H1 (cell line): Measurements from ENCODE around the gene SLIT3. TPM values are rescaled to one million over a fixed set of nuclear protein-coding genes. Genes with fewer than 3 reads are reported as not detected.

Experiments
- CTCF ChIA-PET: fragments of 300-600 bp; sonication (Branson Sonifier 250); formaldehyde crosslinking; loops from one replicate; lab custom pipeline; 2021; ENCODE audit not compliant: partially characterized antibody; lab: Charles Lee
- POLR2A ChIA-PET: fragments of 300-600 bp; sonication (Branson Sonifier 250); formaldehyde crosslinking; loops from one replicate; lab custom pipeline; 2021; ENCODE audit warnings: inconsistent platforms; ENCODE audit not compliant: partially characterized antibody; lab: Charles Lee
- DNase-seq, 2 experiments: peaks; one replicate each; pipeline versions ENCODE4 v3.0.0 to v3.0.0-alpha.2; 2010 to 2022; ENCODE audit warnings: low spot score in 2 of 2, low read depth in 1 of 2, mixed read lengths in 1 of 2
- FAIRE-seq: peaks from 2 replicates; lab custom pipeline; 2011; peaks lifted over from hg19 to GRCh38; lab: Jason Lieb, UNC
- H2AFZ ChIP-seq: 2 replicates; pipeline ENCODE4 v1.8.1; 2012; ENCODE audit warnings: low read length, inconsistent platforms
- H2AK5ac ChIP-seq: 2 replicates; pipeline ENCODE4 v1.6.1; 2013; ENCODE audit warnings: low read depth, low read length
- H2BK120ac ChIP-seq: replicated peaks from 2 replicates; pipeline ENCODE3; 2013; ENCODE audit warnings: low read depth, low read length, inconsistent platforms
- H2BK12ac ChIP-seq: 2 replicates; pipeline ENCODE4 v1.6.1; 2013; ENCODE audit warnings: low read depth, low read length
- H2BK15ac ChIP-seq: 2 replicates; pipeline ENCODE4 v1.6.1; 2013; ENCODE audit warnings: low read length
- H2BK20ac ChIP-seq: 2 replicates; pipeline ENCODE4 v1.6.1; 2013; ENCODE audit warnings: low read length
- H2BK5ac ChIP-seq: 2 replicates; pipeline ENCODE4 v1.6.1; 2013; ENCODE audit warnings: low read depth, low read length
- H3K14ac ChIP-seq: 2 replicates; pipeline ENCODE4 v1.6.1; 2013; ENCODE audit warnings: inconsistent platforms; ENCODE audit not compliant: insufficient read length
- H3K18ac ChIP-seq: 2 replicates; pipeline ENCODE4 v1.6.1; 2013; ENCODE audit warnings: low read length; ENCODE audit errors: extremely low read depth
- H3K23ac ChIP-seq: 2 replicates; pipeline ENCODE4 v1.6.1; 2013; ENCODE audit warnings: inconsistent platforms; ENCODE audit not compliant: insufficient read length
- H3K23me2 ChIP-seq: 2 replicates; pipeline ENCODE4 v1.6.1; 2013; ENCODE audit warnings: low read depth, low read length
- H3K27ac ChIP-seq: 2 replicates; pipeline ENCODE4 v1.6.1; 2011; ENCODE audit warnings: low read depth, low read length, inconsistent platforms
- H3K27me3 ChIP-seq, 4 experiments: replicated peaks in 1 of 4; 1 replicate in 1 of 4; 2 replicates in 3 of 4; pipeline versions ENCODE4 v1.6.1 to v1.8.1; 2011 to 2013; ENCODE audit warnings: low read length in 3 of 4, mild to moderate bottlenecking in 3 of 4, inconsistent platforms in 2 of 4, mixed read lengths in 2 of 4, moderate library complexity in 1 of 4; ENCODE audit not compliant: control insufficient read depth in 3 of 4, insufficient read depth in 3 of 4; ENCODE audit errors: extremely low read depth in 1 of 4
- H3K36me3 ChIP-seq, 4 experiments: 2 replicates each; pipeline versions ENCODE4 v1.6.1 to v1.8.1; 2011 to 2013; ENCODE audit warnings: mild to moderate bottlenecking in 4 of 4, low read length in 3 of 4, moderate library complexity in 2 of 4, control low read depth in 1 of 4, inconsistent platforms in 1 of 4; ENCODE audit not compliant: insufficient read depth in 4 of 4, control insufficient read depth in 2 of 4
- H3K4ac ChIP-seq: replicated peaks from 2 replicates; pipeline ENCODE3; 2013; ENCODE audit warnings: low read length, low read depth, mixed read lengths, inconsistent platforms; ENCODE audit not compliant: insufficient read length
- H3K4me1 ChIP-seq, 4 experiments: replicated peaks in 1 of 4; 1 replicate in 1 of 4; 2 replicates in 3 of 4; pipeline versions ENCODE4 v1.6.1 to v1.8.1; 2011 to 2013; ENCODE audit warnings: low read length in 3 of 4, inconsistent platforms in 2 of 4, mixed read lengths in 1 of 4; ENCODE audit not compliant: insufficient read depth in 4 of 4, control insufficient read depth in 3 of 4
- H3K4me2 ChIP-seq, 2 experiments: 2 replicates each; pipeline versions ENCODE4 v1.6.1 to v1.8.1; 2011 to 2013; ENCODE audit warnings: low read depth in 2 of 2, low read length in 2 of 2, control low read depth in 1 of 2, inconsistent platforms in 1 of 2, mild to moderate bottlenecking in 1 of 2; ENCODE audit not compliant: insufficient read depth in 1 of 2
- H3K4me3 ChIP-seq, 4 experiments: fragments of 200-600, 300-600 bp in 1 of 4; sonication (generic), shearing (Covaris generic), sonication (Bioruptor Twin) in 1 of 4; 2 replicates each; pipeline versions ENCODE4 v1.5.1 to v1.8.1; 2011 to 2016; ENCODE audit warnings: low read length in 4 of 4, low read depth in 3 of 4, control low read depth in 2 of 4, inconsistent platforms in 2 of 4, mild to moderate bottlenecking in 2 of 4, mixed read lengths in 1 of 4, moderate library complexity in 1 of 4; ENCODE audit not compliant: insufficient read depth in 2 of 4; ENCODE audit errors: extremely low read depth in 1 of 4
- H3K56ac ChIP-seq: replicated peaks from 2 replicates; pipeline ENCODE3; 2013; ENCODE audit warnings: low read depth, mild to moderate bottlenecking, mixed read lengths, low read length, inconsistent platforms; ENCODE audit not compliant: insufficient read length
- H3K79me1 ChIP-seq: 2 replicates; pipeline ENCODE4 v1.6.1; 2013; ENCODE audit warnings: low read depth, low read length, control low read depth
- H3K79me2 ChIP-seq, 2 experiments: 2 replicates each; pipeline versions ENCODE4 v1.6.1 to v1.8.1; 2012 to 2013; ENCODE audit warnings: low read length in 2 of 2, mild to moderate bottlenecking in 2 of 2, inconsistent platforms in 1 of 2; ENCODE audit not compliant: insufficient read depth in 2 of 2, control insufficient read depth in 1 of 2
- H3K9ac ChIP-seq, 4 experiments: replicated peaks in 1 of 4; 1 replicate in 1 of 4; 2 replicates in 3 of 4; pipeline versions ENCODE4 v1.6.1 to v1.8.1; 2011 to 2013; ENCODE audit warnings: low read depth in 3 of 4, low read length in 3 of 4, control low read depth in 2 of 4, mild to moderate bottlenecking in 2 of 4, moderate library complexity in 2 of 4, inconsistent platforms in 1 of 4; ENCODE audit errors: extremely low read depth in 1 of 4
- H3K9me3 ChIP-seq, 2 experiments: 2 replicates each; pipeline versions ENCODE4 v1.6.1 to v1.8.1; 2012 to 2013; ENCODE audit warnings: mild to moderate bottlenecking in 2 of 2, moderate library complexity in 2 of 2, control low read depth in 1 of 2, inconsistent platforms in 1 of 2, low read depth in 1 of 2, low read length in 1 of 2, mixed read lengths in 1 of 2; ENCODE audit not compliant: insufficient read depth in 2 of 2
- H4K20me1 ChIP-seq, 2 experiments: replicated peaks in 1 of 2; 2 replicates each; pipeline versions ENCODE3 to v1.8.1; 2011 to 2013; ENCODE audit warnings: inconsistent platforms in 2 of 2, low read length in 2 of 2, mild to moderate bottlenecking in 1 of 2; ENCODE audit not compliant: insufficient read depth in 2 of 2, control insufficient read depth in 1 of 2
- H4K5ac ChIP-seq: 2 replicates; pipeline ENCODE4 v1.6.1; 2013; ENCODE audit warnings: low read length, low read depth, mixed read lengths, inconsistent platforms; ENCODE audit not compliant: insufficient read length
- H4K8ac ChIP-seq: 2 replicates; pipeline ENCODE4 v1.8.0; 2013; ENCODE audit warnings: mild to moderate bottlenecking, moderate library complexity, low read length, inconsistent platforms; ENCODE audit not compliant: insufficient read depth; ENCODE audit errors: extremely low read depth
- H4K91ac ChIP-seq: replicated peaks from 2 replicates; pipeline ENCODE3; 2013; ENCODE audit warnings: low read length, mixed read lengths, inconsistent platforms; ENCODE audit not compliant: insufficient read length
- CTBP2 ChIP-seq: IDR thresholded peaks from 2 replicates; pipeline ENCODE4 v1.7.0; 2011; ENCODE audit warnings: borderline replicate concordance, mild to moderate bottlenecking, moderate library complexity, mixed read lengths, low read length; ENCODE audit not compliant: insufficient read depth, insufficient read length
- EGR1 ChIP-seq: IDR thresholded peaks from 2 replicates; pipeline ENCODE4 v1.6.1; 2011; ENCODE audit warnings: low read depth, low read length, borderline replicate concordance
- EP300 ChIP-seq, 2 experiments: IDR thresholded peaks; 1 replicate in 1 of 2; 2 replicates in 1 of 2; pipeline ENCODE4 v1.6.1; 2011 to 2012; ENCODE audit warnings: low read depth in 2 of 2, low read length in 2 of 2, mild to moderate bottlenecking in 2 of 2, borderline replicate concordance in 1 of 2, inconsistent platforms in 1 of 2, moderate library complexity in 1 of 2
- GABPA ChIP-seq: IDR thresholded peaks from 2 replicates; pipeline ENCODE4 v1.6.1; 2011; ENCODE audit warnings: mild to moderate bottlenecking, low read length, moderate library complexity, borderline replicate concordance; ENCODE audit not compliant: insufficient read depth
- JUND ChIP-seq: IDR thresholded peaks from 2 replicates; pipeline ENCODE4 v1.6.1; 2011; ENCODE audit warnings: mild to moderate bottlenecking, improper control_type of control experiment, low read length
- RNF2 ChIP-seq: fragments of 200-900, 300-1000 bp; sonication (generic); IDR thresholded peaks from 2 replicates; pipeline ENCODE4 v1.7.1; 2016; ENCODE audit warnings: borderline replicate concordance, low read depth, mild to moderate bottlenecking, antibody characterized with exemption, low read length; ENCODE audit not compliant: poor library complexity, severe bottlenecking; ENCODE audit errors: missing control alignments
- SIRT6 ChIP-seq: IDR thresholded peaks from one replicate; pipeline ENCODE4 v1.7.1; 2012; ENCODE audit warnings: low read length, inconsistent platforms
- SIX5 ChIP-seq: IDR thresholded peaks from 2 replicates; pipeline ENCODE4 v1.6.1; 2011; ENCODE audit warnings: mild to moderate bottlenecking, low read depth, low read length
- SRF ChIP-seq: IDR thresholded peaks from 2 replicates; pipeline ENCODE4 v1.6.1; 2011; ENCODE audit warnings: mild to moderate bottlenecking, low read depth, low read length, moderate library complexity
- TAF1 ChIP-seq: IDR thresholded peaks from 2 replicates; pipeline ENCODE4 v1.6.1; 2011; ENCODE audit warnings: mild to moderate bottlenecking, low read depth, low read length
- TAF7 ChIP-seq: optimal IDR thresholded peaks from 2 replicates; pipeline ENCODE3; 2011; ENCODE audit warnings: low read depth, mild to moderate bottlenecking, inconsistent platforms, low read length, moderate library complexity, borderline replicate concordance
- WGBS, 2 experiments: shearing (Covaris generic) in 1 of 2; methylation state at CpG; one replicate each; pipeline versions ENCODE4 v1.1.6 to v1.1.7; 2013 to 2015; ENCODE audit warnings: low lambda C conversion rate in 2 of 2, mixed read lengths in 2 of 2, inconsistent platforms in 1 of 2, low coverage in 1 of 2, missing lambda C conversion rate in 1 of 2; ENCODE audit not compliant: insufficient replicate concordance in 2 of 2, insufficient coverage in 1 of 2, insufficient read length in 1 of 2; ENCODE audit errors: extremely low coverage in 1 of 2, missing lambda C conversion rate in 1 of 2; 5-methylcytosine and 5-hydroxymethylcytosine counted together
- polyA plus RNA-seq, 7 experiments: library from polyadenylated mRNA; depleted of rRNA in 3 of 7; stranded (reverse) in 5 of 7; unstranded in 2 of 7; fragments of >200 nt in 5 of 7; fragments of 200-250 nt in 2 of 7; gene quantifications; 1 replicate in 5 of 7; 2 replicates in 1 of 7; 4 replicates in 1 of 7; pipeline versions ENCODE4 v1.2.1 to v1.2.3, GENCODE V29; 2011 to 2013; ENCODE audit warnings: missing spikeins in 2 of 7, mixed read lengths in 2 of 7
- total RNA-seq: library from RNA; stranded (reverse); fragmentation: NEBNext Ultra II Directional; extraction: Animal tissue kit (Norgen Biotek cat#: 25700); gene quantifications from 2 replicates; pipeline ENCODE4 v1.2.1, GENCODE V29; 2021

Gene SLIT3
- total and polyA plus RNA-seq, 2 of the 8 experiments (the other 6 are each of a cell fraction or from before 2014, with no cell fraction given): 1.1 to 1.2 TPM

- H3K27ac ChIP-seq: no peak overlapping the region
- CTCF ChIA-PET: interaction anchor here (0.6 to 1.6 kb wide), 6 partner anchors 11 to 187 kb away, joined by 3 to 7 read pairs (median 3); no protein-coding TSS in a partner anchor
These were observed 408.2 kb downstream of the SLIT3 start for GRCh38 chr5:168892618-168893186.

More at GRCh38 chr5:168892618-168893186, 408.2 kb downstream of the SLIT3 start:
- Histone ChIP-seq H3K36me3 (no peaks in the 10 kb centered on the region), H4K5ac (no peak overlapping the region), H3K79me1 (no peaks in the 10 kb centered on the region; the same call in 1 of the 2 replicates), H2BK5ac (no peak overlapping the region), H3K23ac (no peak overlapping the region), H3K9me3 (no peaks in the 10 kb centered on the region), H3K56ac (no peak overlapping the region), H3K79me2 (no peaks in the 10 kb centered on the region), H2BK120ac (no peak overlapping the region), H2BK20ac (no peak overlapping the region), H3K27me3 (no peaks in the 10 kb centered on the region), H3K4ac (no peak overlapping the region), H3K18ac (no peak overlapping the region), H2AK5ac (no peak overlapping the region), H3K14ac (no peak overlapping the region), H3K4me2 (no peak overlapping the region), H3K4me3 (no peak overlapping the region), H2BK15ac (no peak overlapping the region), H2AFZ (no peak overlapping the region), H3K9ac (no peak overlapping the region), H3K4me1 (peaks cover 0 to 1% (median under 1%) of the 10 kb centered on the region in 4 experiments; a peak in 3 of 7 replicates), H4K8ac (no peak overlapping the region), H3K23me2 (no peaks in the 10 kb centered on the region), H4K91ac (no peak overlapping the region), H2BK12ac (no peak overlapping the region), H4K20me1 (no peaks in the 10 kb centered on the region)
- no peak for FAIRE-seq
- WGBS, 2 experiments: 83% methylated on average over 5 of the region's 5 CpGs; no CpG with 5 or more reads in 1 of the 2 experiments
- no peak for TF ChIP-seq RNF2
- TF ChIP-seq SRF: no peak
- no peak for TF ChIP-seq GABPA
- TF ChIP-seq CTBP2: no peak
- no peak for TF ChIP-seq EP300 (IDR thresholded peaks at IDR 0.05; ENCODE audit: borderline replicate concordance in 1 of 2, low read depth in 2 of 2, low read length in 2 of 2)
- TF ChIP-seq SIX5: no peak
- no peak for TF ChIP-seq EGR1
- no peak for TF ChIP-seq TAF7
- no peak for TF ChIP-seq JUND
- no peak for TF ChIP-seq TAF1
- TF ChIP-seq SIRT6: no peak
- no peak for DNase-seq
- POLR2A ChIA-PET: interaction anchor here (1.1 kb wide), 1 partner anchor 10 kb away, joined by 3 read pairs; no protein-coding TSS in a partner anchor
